Psoas muscle (tissue), 8 donors: ENCODE data around the gene CCDC146. TPM values are rescaled to one million over a fixed set of nuclear protein-coding genes. Genes with fewer than 3 reads are reported as not detected.
"Not testable (repeated sequence)": the region's sequence is repeated elsewhere in the genome, so short reads cannot be mapped to it uniquely, and the experiment has no call there.

ENCODE experiments used
- ATAC-seq, 4 donors: fragments of 200-7000 bp; cut with Tn5 transposase; one replicate each; pipeline ENCODE4 v1.9.1; 2020; ENCODE audit warnings: moderate library complexity in 3 of 4, mild to moderate bottlenecking in 2 of 4
- DNase-seq, 2 donors: peaks; one replicate each; pipeline ENCODE4 v3.0.0-alpha.2; 2020
- H3K27ac ChIP-seq: fragments of 200-600 bp; one replicate; pipeline ENCODE4 v1.8.0; 2022
- H3K27me3 ChIP-seq, 3 donors: fragments of 200-600 bp in 1 of 3; one replicate each; pipeline versions ENCODE4 v1.6.1 to v1.8.0; 2013 to 2022; ENCODE audit warnings: low read length in 2 of 3, mild to moderate bottlenecking in 2 of 3, moderate library complexity in 1 of 3; ENCODE audit not compliant: insufficient read depth in 3 of 3
- H3K36me3 ChIP-seq, 2 donors: fragments of 200-600 bp in 1 of 2; one replicate each; pipeline versions ENCODE4 v1.6.1 to v1.8.0; 2013 to 2022; ENCODE audit warnings: low read depth in 1 of 2, mild to moderate bottlenecking in 1 of 2, moderate library complexity in 1 of 2; ENCODE audit not compliant: insufficient read depth in 1 of 2
- H3K4me1 ChIP-seq: fragments of 200-600 bp; one replicate; pipeline ENCODE4 v1.8.0; 2022
- H3K4me3 ChIP-seq: fragments of 200-600 bp; one replicate; pipeline ENCODE4 v1.8.0; 2022; ENCODE audit warnings: mild to moderate bottlenecking
- H3K9me3 ChIP-seq: fragments of 200-600 bp; one replicate; pipeline ENCODE4 v1.8.0; 2022
- CTCF ChIP-seq: fragments of 200-600 bp; IDR thresholded peaks from one replicate; pipeline ENCODE4 v1.8.0; 2022; ENCODE audit warnings: antibody characterized with exemption
- whole genome bisulfite sequencing, 3 donors: extraction: QIAGEN DNeasy Blood & Tissue Kit; methylation state at CpG; one replicate each; pipeline versions ENCODE4 v1.1.6 to v1.1.7; 2013; 5-methylcytosine and 5-hydroxymethylcytosine counted together
- intact Hi-C, 2 donors: fragments of 100-400 bp; cut with DNase I; formaldehyde crosslinking; loops; one replicate each; pipeline versions ENCODE4 v1.11.0 to v1.14.2; 2022
- polyA plus RNA-seq, 3 donors: library from polyadenylated mRNA; stranded (reverse); fragments of 200-250 nt; gene quantifications; one replicate each; pipeline ENCODE4 v1.2.3, GENCODE V29; 2013
- total RNA-seq, 4 donors: library from RNA; stranded (reverse); fragmentation: NEBNext Ultra II Directional in 2 of 4; extraction: Animal tissue kit (Norgen Biotek cat#: 25700) in 2 of 4; gene quantifications; one replicate each; pipeline versions ENCODE4 v1.2.1 to v1.2.4, GENCODE V29; 2021 to 2023
- donor health status: healthy with polysubstance abuse.
- donor health status: DM: no; HTN: no; CAD: no; lungs with moderate emphysema.
- donor health status: Bipolar disorder and iron deficiency.
- donor health status: healthy.
- donor health status: DM: yes; HTN: yes; CAD: no.
- donor health status: DM: no; HTN: no; CAD: no.
- donor health status: DM: no; HTN: no; CAD: no.
- donor health status: DM: yes; HTN: yes; CAD: no.

Gene CCDC146
- total and polyA plus RNA-seq, 7 donors = 1.2 to 3.5 (median 1.9) TPM

GRCh38 chr7:77138668-77139067, 16.3 kb downstream of the CCDC146 start:
- intact Hi-C loops = not testable (repeated sequence)

GRCh38 chr7:77140291-77140690, 17.9 kb downstream of the CCDC146 start:
- DNase-seq, H3K27ac ChIP-seq, H3K27me3 ChIP-seq, ATAC-seq, H3K36me3 ChIP-seq, H3K9me3 ChIP-seq, H3K4me1 ChIP-seq, intact Hi-C loops, H3K4me3 ChIP-seq: not testable (repeated sequence)
- 39 to 71% (median 49%) methylated on average over 2 of the region's 4 CpGs for WGBS, 3 donors

More at GRCh38 chr7:77138668-77139067, 16.3 kb downstream of the CCDC146 start:
- H3K27ac ChIP-seq, H3K27me3 ChIP-seq, DNase-seq, H3K9me3 ChIP-seq, ATAC-seq, H3K4me1 ChIP-seq, H3K4me3 ChIP-seq, H3K36me3 ChIP-seq: not testable (repeated sequence)
- WGBS, 3 donors = 89 to 99% (median 98%) methylated on average over 2 of the region's 2 CpGs

- H3K27me3 ChIP-seq, H3K9me3 ChIP-seq, H3K27ac ChIP-seq, H3K4me3 ChIP-seq, DNase-seq, ATAC-seq, H3K36me3 ChIP-seq, intact Hi-C loops, H3K4me1 ChIP-seq: not testable (repeated sequence)
These were observed 29.8 kb downstream of the CCDC146 start for GRCh38 chr7:77152232-77152631.

GRCh38 chr7:77154917-77155464, 32.6 kb downstream of the CCDC146 start:
- H3K9me3 ChIP-seq, intact Hi-C loops, H3K36me3 ChIP-seq, ATAC-seq, H3K4me1 ChIP-seq, H3K27me3 ChIP-seq, H3K4me3 ChIP-seq, H3K27ac ChIP-seq, DNase-seq: not testable (repeated sequence)
- 69 to 86% (median 79%) methylated on average over 2 to 3 of the region's 3 CpGs for WGBS, 3 donors

GRCh38 chr7:77155601-77156377, 33.4 kb downstream of the CCDC146 start:
- H3K4me1 ChIP-seq, H3K27me3 ChIP-seq, ATAC-seq, H3K4me3 ChIP-seq, H3K9me3 ChIP-seq, H3K27ac ChIP-seq, intact Hi-C loops, DNase-seq, H3K36me3 ChIP-seq: not testable (repeated sequence)
- WGBS, 3 donors = 92 to 98% (median 93%) methylated on average over 4 of the region's 5 CpGs

GRCh38 chr7:77157034-77157433, 34.6 kb downstream of the CCDC146 start:
- WGBS, 3 donors = no CpG with 5 or more reads among the region's 1 CpG
- H3K36me3 ChIP-seq, H3K9me3 ChIP-seq, ATAC-seq, DNase-seq, intact Hi-C loops, H3K4me3 ChIP-seq, H3K4me1 ChIP-seq, H3K27ac ChIP-seq, H3K27me3 ChIP-seq: not testable (repeated sequence)

GRCh38 chr7:77157446-77157845, 35.0 kb downstream of the CCDC146 start:
- Histone ChIP-seq H3K27ac (no peak overlapping the region), H3K36me3 (no peaks in the 10 kb centered on the region), H3K9me3 (no peaks in the 10 kb centered on the region), H3K4me3 (no peak overlapping the region), H3K4me1 (no peaks in the 10 kb centered on the region), H3K27me3 (no peaks in the 10 kb centered on the region)
- intact Hi-C loops = no loop called here
- no peak for ATAC-seq
- 9 to 42% (median 15%) methylated on average over 1 of the region's 1 CpG for WGBS, 3 donors
- no peak for DNase-seq
- no peak for TF ChIP-seq CTCF

GRCh38 chr7:77171073-77171472, 48.7 kb downstream of the CCDC146 start:
- 59 to 79% (median 68%) methylated on average over 4 of the region's 4 CpGs for WGBS, 3 donors
- not testable (repeated sequence) for H3K9me3 ChIP-seq

GRCh38 chr7:77172437-77173172, 50.2 kb downstream of the CCDC146 start:
- 65 to 72% (median 70%) methylated on average over 5 to 6 of the region's 6 CpGs for WGBS, 3 donors
- DNase-seq, H3K4me1 ChIP-seq, H3K27ac ChIP-seq, H3K27me3 ChIP-seq, ATAC-seq, intact Hi-C loops, H3K36me3 ChIP-seq, H3K4me3 ChIP-seq, H3K9me3 ChIP-seq: not testable (repeated sequence)

More at GRCh38 chr7:77171073-77171472, 48.7 kb downstream of the CCDC146 start:
- H3K27me3 ChIP-seq, intact Hi-C loops, H3K4me1 ChIP-seq, H3K36me3 ChIP-seq, H3K27ac ChIP-seq, DNase-seq, ATAC-seq, H3K4me3 ChIP-seq: not testable (repeated sequence)

- H3K36me3 ChIP-seq, H3K4me1 ChIP-seq, ATAC-seq, intact Hi-C loops, H3K4me3 ChIP-seq, DNase-seq, H3K27ac ChIP-seq, H3K27me3 ChIP-seq, H3K9me3 ChIP-seq: not testable (repeated sequence)
- WGBS, 3 donors = 81 to 91% (median 91%) methylated on average over 3 of the region's 4 CpGs
These were observed 52.0 kb downstream of the CCDC146 start for GRCh38 chr7:77174418-77174817.
